Mesenchymal stem cell (in vitro differentiated cells and primary cell): ENCODE measurements around the gene PCDHB11.
"Not testable (repeated sequence)": the region's sequence is repeated elsewhere in the genome, so short reads cannot be mapped to it uniquely, and the experiment has no call there.

Experiments
- DNase-seq: peaks from one replicate; pipeline ENCODE4 v3.0.0-alpha.2; 2013
- H2AFZ ChIP-seq: one replicate; pipeline ENCODE4 v1.6.1; 2013; ENCODE audit warnings: low read depth, mild to moderate bottlenecking, control low read depth, inconsistent platforms, low read length, moderate library complexity
- H2AK5ac ChIP-seq: 2 replicates; pipeline ENCODE4 v1.6.1; 2013; ENCODE audit warnings: low read length, moderate library complexity, mild to moderate bottlenecking, inconsistent platforms; ENCODE audit not compliant: severe bottlenecking
- H2BK120ac ChIP-seq: one replicate; pipeline ENCODE4 v1.6.1; 2013; ENCODE audit warnings: low read depth, mild to moderate bottlenecking, inconsistent platforms, low read length, moderate library complexity
- H2BK12ac ChIP-seq, 2 experiments: one replicate each; pipeline ENCODE4 v1.6.1; 2013; ENCODE audit warnings: inconsistent platforms in 2 of 2, low read length in 2 of 2, mild to moderate bottlenecking in 2 of 2, moderate library complexity in 2 of 2, control low read depth in 1 of 2
- H2BK15ac ChIP-seq: one replicate; pipeline ENCODE4 v1.6.1; 2013; ENCODE audit warnings: mild to moderate bottlenecking, low read depth, inconsistent platforms; ENCODE audit not compliant: poor library complexity, severe bottlenecking
- H2BK5ac ChIP-seq: 2 replicates; pipeline ENCODE4 v1.6.1; 2013; ENCODE audit warnings: low read depth, mild to moderate bottlenecking, low read length, control low read depth, inconsistent platforms; ENCODE audit not compliant: poor library complexity, severe bottlenecking
- H3K14ac ChIP-seq, 2 experiments: one replicate each; pipeline ENCODE4 v1.6.1; 2013; ENCODE audit warnings: inconsistent platforms in 2 of 2, low read length in 2 of 2, control low read depth in 1 of 2, mild to moderate bottlenecking in 1 of 2, moderate library complexity in 1 of 2
- H3K18ac ChIP-seq, 2 experiments: one replicate each; pipeline ENCODE4 v1.6.1; 2013; ENCODE audit warnings: inconsistent platforms in 2 of 2, low read length in 2 of 2, control low read depth in 1 of 2, low read depth in 1 of 2, mild to moderate bottlenecking in 1 of 2
- H3K23ac ChIP-seq, 2 experiments: one replicate each; pipeline ENCODE4 v1.6.1; 2013; ENCODE audit warnings: inconsistent platforms in 2 of 2, low read length in 2 of 2, mild to moderate bottlenecking in 2 of 2, moderate library complexity in 2 of 2, control low read depth in 1 of 2
- H3K27ac ChIP-seq: 2 replicates; pipeline ENCODE4 v1.5.1; 2013; ENCODE audit warnings: mild to moderate bottlenecking, moderate library complexity, low read length, control low read depth, inconsistent platforms; ENCODE audit not compliant: poor library complexity, severe bottlenecking
- H3K27me3 ChIP-seq, 2 experiments: 2 replicates each; pipeline versions ENCODE4 v1.6.1 to v1.7.0; 2013; ENCODE audit warnings: low read length in 2 of 2, mild to moderate bottlenecking in 2 of 2, moderate library complexity in 2 of 2, control low read depth in 1 of 2, inconsistent platforms in 1 of 2; ENCODE audit not compliant: control insufficient read depth in 1 of 2, insufficient read depth in 1 of 2
- H3K36me3 ChIP-seq, 2 experiments: 2 replicates each; pipeline versions ENCODE4 v1.6.1 to v1.7.0; 2013; ENCODE audit warnings: low read length in 2 of 2, control low read depth in 1 of 2, inconsistent platforms in 1 of 2, low read depth in 1 of 2, mild to moderate bottlenecking in 1 of 2; ENCODE audit not compliant: insufficient read depth in 2 of 2, control insufficient read depth in 1 of 2
- H3K4ac ChIP-seq, 2 experiments: one replicate each; pipeline ENCODE4 v1.6.1; 2013; ENCODE audit warnings: inconsistent platforms in 2 of 2, low read length in 2 of 2, mild to moderate bottlenecking in 2 of 2, moderate library complexity in 2 of 2, control low read depth in 1 of 2, low read depth in 1 of 2
- H3K4me1 ChIP-seq: 2 replicates; pipeline ENCODE4 v1.6.1; 2013; ENCODE audit warnings: low read depth, low read length, control low read depth; ENCODE audit not compliant: control insufficient read depth, insufficient read depth
- H3K4me2 ChIP-seq: 2 replicates; pipeline ENCODE4 v1.6.1; 2013; ENCODE audit warnings: low read length, mild to moderate bottlenecking, inconsistent platforms; ENCODE audit not compliant: poor library complexity, severe bottlenecking
- H3K4me3 ChIP-seq, 2 experiments: 2 replicates each; pipeline versions ENCODE4 v1.5.1 to v1.7.0; 2013; ENCODE audit warnings: low read length in 2 of 2, mild to moderate bottlenecking in 2 of 2, control low read depth in 1 of 2, low read depth in 1 of 2; ENCODE audit not compliant: insufficient read depth in 1 of 2
- H3K79me1 ChIP-seq: replicated peaks from 2 replicates; pipeline ENCODE4 v1.6.1; 2013; ENCODE audit warnings: mild to moderate bottlenecking, control low read depth, low read length, inconsistent platforms; ENCODE audit not compliant: poor library complexity, severe bottlenecking
- H3K9ac ChIP-seq: 2 replicates; pipeline ENCODE4 v1.7.0; 2013; ENCODE audit warnings: mild to moderate bottlenecking, low read length, moderate library complexity
- H3K9me3 ChIP-seq: 2 replicates; pipeline ENCODE4 v1.7.0; 2013; ENCODE audit warnings: mild to moderate bottlenecking, low read length; ENCODE audit not compliant: control insufficient read depth
- H4K8ac ChIP-seq: one replicate; pipeline ENCODE4 v1.6.1; 2013; ENCODE audit warnings: inconsistent platforms, mild to moderate bottlenecking, low read length, moderate library complexity
- H4K91ac ChIP-seq: one replicate; pipeline ENCODE4 v1.6.1; 2013; ENCODE audit warnings: mild to moderate bottlenecking, low read length, inconsistent platforms
- WGBS: methylation state at CpG from one replicate; pipeline ENCODE4 v1.1.7; 2013; ENCODE audit warnings: mixed read lengths; 5-methylcytosine and 5-hydroxymethylcytosine counted together

PCDHB11 gene

GRCh38 chr5:141151632-141152031 is 47.8 kb upstream of the PCDHB11 start:
- not testable (repeated sequence) for H3K27ac ChIP-seq, H3K4ac ChIP-seq, H2BK15ac ChIP-seq, H3K4me2 ChIP-seq, H2BK120ac ChIP-seq, H3K9ac ChIP-seq, H3K4me1 ChIP-seq, H3K23ac ChIP-seq, H4K8ac ChIP-seq, H4K91ac ChIP-seq, H3K14ac ChIP-seq, H2AK5ac ChIP-seq, H3K4me3 ChIP-seq, H3K27me3 ChIP-seq, H3K79me1 ChIP-seq, H3K18ac ChIP-seq, DNase-seq, H2AFZ ChIP-seq, H2BK12ac ChIP-seq, H2BK5ac ChIP-seq, H3K36me3 ChIP-seq
- peaks cover 68% of the 10 kb centered on the region for H3K9me3 ChIP-seq
- 98% methylated on average over 26 of the region's 41 CpGs for WGBS

GRCh38 chr5:141152096-141152495 is 47.3 kb upstream of the PCDHB11 start:
- 96% methylated on average over 32 of the region's 36 CpGs for WGBS
- not testable (repeated sequence) for H3K9ac ChIP-seq, H2BK5ac ChIP-seq, H2AFZ ChIP-seq, H2BK120ac ChIP-seq, H4K8ac ChIP-seq, H3K23ac ChIP-seq, H3K4ac ChIP-seq, H3K36me3 ChIP-seq, H3K4me1 ChIP-seq, H3K4me3 ChIP-seq, DNase-seq, H3K27ac ChIP-seq, H3K18ac ChIP-seq, H2AK5ac ChIP-seq, H4K91ac ChIP-seq, H2BK12ac ChIP-seq, H3K4me2 ChIP-seq, H3K27me3 ChIP-seq, H3K14ac ChIP-seq, H2BK15ac ChIP-seq, H3K79me1 ChIP-seq
- peaks cover 70% of the 10 kb centered on the region for H3K9me3 ChIP-seq

- Histone ChIP-seq H4K91ac (no peak overlapping the region), H2BK5ac (no peak overlapping the region), H2BK12ac (no peak overlapping the region), H2BK15ac (no peak overlapping the region), H2BK120ac (no peak overlapping the region), H3K9me3 (peaks cover 55% of the 10 kb centered on the region), H3K14ac (no peak overlapping the region), H3K4me2 (no peak overlapping the region), H3K4me1 (no peaks in the 10 kb centered on the region), H3K9ac (no peak overlapping the region), H3K27ac (no peak overlapping the region), H3K4ac (no peak overlapping the region), H3K18ac (no peak overlapping the region), H3K36me3 (no peaks in the 10 kb centered on the region), H3K79me1 (no peaks in the 10 kb centered on the region), H3K4me3 (no peak overlapping the region), H2AK5ac (no peak overlapping the region), H3K27me3 (no peaks in the 10 kb centered on the region), H3K23ac (no peak overlapping the region), H4K8ac (no peak overlapping the region), H2AFZ (no peak overlapping the region)
- DNase-seq, result no peak
- 82% methylated on average over 21 of the region's 21 CpGs for WGBS
Observed at GRCh38 chr5:141155540-141156374, 43.7 kb upstream of the PCDHB11 start.

GRCh38 chr5:141157356-141157755 is 42.1 kb upstream of the PCDHB11 start:
- 91% methylated on average over 12 of the region's 38 CpGs for WGBS
- H2BK120ac ChIP-seq, DNase-seq, H3K23ac ChIP-seq, H2AFZ ChIP-seq, H3K4me3 ChIP-seq, H3K79me1 ChIP-seq, H3K36me3 ChIP-seq, H2BK12ac ChIP-seq, H3K4me2 ChIP-seq, H3K18ac ChIP-seq, H3K4ac ChIP-seq, H3K9ac ChIP-seq, H2AK5ac ChIP-seq, H3K4me1 ChIP-seq, H3K14ac ChIP-seq, H4K91ac ChIP-seq, H2BK15ac ChIP-seq, H4K8ac ChIP-seq, H3K27me3 ChIP-seq, H3K27ac ChIP-seq, H2BK5ac ChIP-seq: not testable (repeated sequence)
- peaks cover 62% of the 10 kb centered on the region for H3K9me3 ChIP-seq
